ENCODE data around the gene DMKN.

The DMKN gene

DNA sequence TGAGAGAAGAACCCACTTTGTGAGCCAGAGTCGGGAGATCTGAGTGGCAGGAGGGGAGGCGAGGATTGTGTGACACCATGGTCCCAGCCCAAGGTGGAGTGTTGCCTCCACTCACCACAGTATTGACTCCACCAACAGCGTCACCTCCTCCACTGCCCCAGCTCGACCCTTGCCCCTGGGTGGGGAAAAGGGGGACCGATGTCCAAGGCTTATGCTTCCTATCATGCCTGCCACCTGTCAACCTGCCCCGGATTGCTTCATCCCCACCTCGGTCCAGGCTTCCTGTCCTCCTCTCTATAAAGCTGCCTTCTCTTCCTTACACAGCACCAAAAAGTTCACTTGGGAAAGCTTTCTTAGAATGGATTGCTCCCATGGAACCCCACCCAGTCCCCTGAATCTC lies 7.4 kb downstream of the DMKN start:
- Histone ChIP-seq H3K4me3 (replicated peaks; ENCODE audit: low read depth, low read length) (no peak overlapping the region), H3K36me3 (ENCODE audit: control insufficient read depth, insufficient read depth, low read length) (no peaks in the 10 kb centered on the region), H3K27me3 (replicated peaks; ENCODE audit: control insufficient read depth, insufficient read depth, low read length) (no peaks in the 10 kb centered on the region)
- TF ChIP-seq, protein P1, sequence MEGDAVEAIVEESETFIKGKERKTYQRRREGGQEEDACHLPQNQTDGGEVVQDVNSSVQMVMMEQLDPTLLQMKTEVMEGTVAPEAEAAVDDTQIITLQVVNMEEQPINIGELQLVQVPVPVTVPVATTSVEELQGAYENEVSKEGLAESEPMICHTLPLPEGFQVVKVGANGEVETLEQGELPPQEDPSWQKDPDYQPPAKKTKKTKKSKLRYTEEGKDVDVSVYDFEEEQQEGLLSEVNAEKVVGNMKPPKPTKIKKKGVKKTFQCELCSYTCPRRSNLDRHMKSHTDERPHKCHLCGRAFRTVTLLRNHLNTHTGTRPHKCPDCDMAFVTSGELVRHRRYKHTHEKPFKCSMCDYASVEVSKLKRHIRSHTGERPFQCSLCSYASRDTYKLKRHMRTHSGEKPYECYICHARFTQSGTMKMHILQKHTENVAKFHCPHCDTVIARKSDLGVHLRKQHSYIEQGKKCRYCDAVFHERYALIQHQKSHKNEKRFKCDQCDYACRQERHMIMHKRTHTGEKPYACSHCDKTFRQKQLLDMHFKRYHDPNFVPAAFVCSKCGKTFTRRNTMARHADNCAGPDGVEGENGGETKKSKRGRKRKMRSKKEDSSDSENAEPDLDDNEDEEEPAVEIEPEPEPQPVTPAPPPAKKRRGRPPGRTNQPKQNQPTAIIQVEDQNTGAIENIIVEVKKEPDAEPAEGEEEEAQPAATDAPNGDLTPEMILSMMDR (IDR thresholded peaks at IDR 0.05; ENCODE audit: insufficient read depth, low read length, poor library complexity, severe bottlenecking) = no peak
- no peak for DNase-seq (ENCODE audit: extremely low read depth, insufficient read length)

DNA sequence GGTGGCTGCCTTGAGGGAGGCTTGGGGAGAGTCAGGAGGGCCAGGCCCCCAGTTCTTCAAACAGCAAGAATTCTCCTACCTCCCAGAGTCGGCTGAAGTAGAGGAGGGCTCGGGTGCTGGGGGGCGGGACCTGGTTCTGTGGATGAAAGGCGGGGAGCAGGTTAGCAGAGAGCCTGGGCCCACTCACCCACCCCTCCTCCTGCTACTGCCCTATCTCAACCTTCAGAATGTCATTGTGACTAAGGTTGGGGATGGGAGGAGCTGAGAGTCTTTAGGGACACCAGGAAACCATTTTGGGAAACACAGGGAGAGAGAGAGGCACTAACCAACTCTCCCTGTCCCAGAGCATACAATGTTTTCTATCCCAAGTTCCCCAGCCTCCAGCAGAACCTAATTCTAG lies 10.7 kb downstream of the DMKN start:
- Histone ChIP-seq H3K36me3 (ENCODE audit: control insufficient read depth, insufficient read depth, low read length) (no peaks in the 10 kb centered on the region), H3K27me3 (replicated peaks; ENCODE audit: control insufficient read depth, insufficient read depth, low read length) (no peaks in the 10 kb centered on the region)
- TF ChIP-seq, protein P1 (IDR thresholded peaks at IDR 0.05; ENCODE audit: insufficient read depth, low read length, poor library complexity, severe bottlenecking) = no peak

DNA sequence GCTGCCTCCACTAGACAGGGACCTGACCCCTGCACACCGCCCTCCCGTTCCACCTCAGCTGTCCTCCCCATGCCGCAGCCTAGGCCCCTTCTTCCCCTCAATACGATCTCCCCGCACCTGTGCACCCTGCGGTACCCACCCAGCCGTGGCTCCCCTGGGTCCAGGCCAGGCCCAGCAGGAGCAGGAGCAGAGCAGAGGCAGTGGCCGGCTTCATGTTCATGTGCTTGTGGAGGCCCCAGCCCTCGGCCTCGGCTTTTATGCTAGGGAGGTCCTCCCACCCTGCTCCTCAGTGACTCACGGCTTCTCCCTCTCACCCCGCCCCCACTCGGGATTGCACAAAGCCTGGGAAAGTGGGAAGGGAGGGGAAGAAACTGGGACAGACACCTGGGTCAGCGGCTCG lies 11.8 kb downstream of the DMKN start:
- H3K27me3 ChIP-seq (replicated peaks; ENCODE audit: control insufficient read depth, insufficient read depth, low read length) = no peaks in the 10 kb centered on the region
- H3K36me3 ChIP-seq (ENCODE audit: control insufficient read depth, insufficient read depth, low read length) = no peaks in the 10 kb centered on the region
- no peak for DNase-seq (ENCODE audit: extremely low read depth, insufficient read length)
- TF ChIP-seq, protein P1 (IDR thresholded peaks at IDR 0.05; ENCODE audit: insufficient read depth, low read length, poor library complexity, severe bottlenecking) = no peak
- H3K4me3 ChIP-seq (replicated peaks; ENCODE audit: low read depth, low read length) = no peak overlapping the region

More for the DNA sequence above, 10.7 kb downstream of the DMKN start:
- H3K4me3 ChIP-seq (replicated peaks; ENCODE audit: low read depth, low read length) = no peak overlapping the region
- DNase-seq (ENCODE audit: extremely low read depth, insufficient read length) = no peak

DNA sequence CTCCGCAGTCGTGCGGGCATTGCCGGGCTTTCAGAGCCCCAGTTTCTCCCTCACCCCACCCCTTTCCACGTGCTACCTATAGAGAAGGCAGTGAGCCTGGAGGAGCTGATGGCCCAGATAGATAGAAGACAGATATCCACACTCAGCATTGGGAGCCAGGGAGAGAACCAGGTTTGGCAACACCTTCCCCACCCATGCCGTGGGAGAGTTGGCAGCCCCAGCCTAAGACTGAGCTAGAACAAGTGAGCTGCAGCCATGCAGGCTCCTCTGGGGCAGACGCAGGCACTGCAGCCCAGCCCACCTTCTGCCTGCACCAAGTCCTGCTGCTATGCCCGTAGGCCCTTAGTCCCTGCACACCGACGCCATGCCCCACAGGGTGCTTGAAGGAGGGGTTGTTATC lies 12.8 kb downstream of the DMKN start:
- Histone ChIP-seq H3K27me3 (replicated peaks; ENCODE audit: control insufficient read depth, insufficient read depth, low read length) (no peaks in the 10 kb centered on the region), H3K4me3 (replicated peaks; ENCODE audit: low read depth, low read length) (no peak overlapping the region), H3K36me3 (ENCODE audit: control insufficient read depth, insufficient read depth, low read length) (no peaks in the 10 kb centered on the region)
- TF ChIP-seq, protein P1 (IDR thresholded peaks at IDR 0.05; ENCODE audit: insufficient read depth, low read length, poor library complexity, severe bottlenecking) = no peak
- no peak for DNase-seq (ENCODE audit: extremely low read depth, insufficient read length)

DNA sequence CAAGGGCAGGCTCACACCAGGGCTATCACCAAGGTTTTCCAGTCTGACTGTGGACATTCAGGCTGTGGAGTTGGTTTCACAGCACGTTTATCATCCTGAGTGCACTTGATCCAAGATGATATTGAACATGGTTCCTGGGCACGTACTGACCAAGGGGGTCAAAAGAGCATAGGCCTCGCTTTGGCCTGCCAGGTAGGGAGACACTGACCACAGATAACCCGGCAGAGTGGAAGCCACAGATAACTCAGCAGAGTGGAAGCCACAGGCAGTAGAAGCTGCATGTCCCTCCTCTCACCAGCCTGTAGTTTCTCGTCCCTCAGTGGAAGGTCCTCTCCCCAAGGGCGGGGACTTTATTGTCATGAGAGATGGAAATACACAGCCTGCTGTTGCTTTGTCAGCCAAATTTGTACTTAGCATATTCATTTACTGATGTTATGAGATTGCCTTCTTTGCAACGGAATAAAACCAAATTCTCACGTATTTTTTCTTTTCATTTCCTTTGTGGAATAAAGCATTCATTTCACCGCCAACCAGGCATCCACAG lies 14.4 kb downstream of the DMKN start:
- no peaks in the 10 kb centered on the region for H3K27me3 ChIP-seq (replicated peaks; ENCODE audit: control insufficient read depth, insufficient read depth, low read length)
- TF ChIP-seq, protein P1 (IDR thresholded peaks at IDR 0.05; ENCODE audit: insufficient read depth, low read length, poor library complexity, severe bottlenecking) = no peak
- H3K36me3 ChIP-seq (ENCODE audit: control insufficient read depth, insufficient read depth, low read length) = no peaks in the 10 kb centered on the region
- DNase-seq (ENCODE audit: extremely low read depth, insufficient read length) = no peak
- H3K4me3 ChIP-seq (replicated peaks; ENCODE audit: low read depth, low read length) = no peak overlapping the region

DNA sequence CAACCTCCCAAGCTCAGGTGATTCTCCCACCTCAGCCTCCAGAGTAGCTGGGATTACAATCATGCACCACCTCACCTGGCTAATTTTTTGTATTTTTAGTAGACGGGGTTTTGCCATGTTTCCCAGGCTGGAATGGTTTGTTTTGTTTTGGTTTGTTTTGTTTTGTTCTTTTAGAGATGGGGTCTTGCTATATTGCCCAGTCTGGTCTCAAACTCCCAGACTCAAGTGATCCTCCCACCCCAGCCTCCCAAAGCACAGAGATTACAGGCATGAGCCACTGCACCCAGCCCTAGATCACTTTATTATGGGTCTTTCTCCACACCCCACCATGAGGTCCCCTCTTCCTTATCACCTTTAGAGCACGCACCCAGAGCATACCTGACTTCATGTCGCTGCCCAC lies 15.2 kb downstream of the DMKN start:
- Histone ChIP-seq H3K36me3 (ENCODE audit: control insufficient read depth, insufficient read depth, low read length) (no peaks in the 10 kb centered on the region), H3K4me3 (replicated peaks; ENCODE audit: low read depth, low read length) (no peak overlapping the region), H3K27me3 (replicated peaks; ENCODE audit: control insufficient read depth, insufficient read depth, low read length) (no peaks in the 10 kb centered on the region)
- DNase-seq (ENCODE audit: extremely low read depth, insufficient read length) = no peak
- TF ChIP-seq, protein P1 (IDR thresholded peaks at IDR 0.05; ENCODE audit: insufficient read depth, low read length, poor library complexity, severe bottlenecking) = no peak

All from GM06990 (cell line).